Nephron (organoid): Measurements from ENCODE around the gene FCGR3B.
"Not testable (repeated sequence)": the region's sequence is repeated elsewhere in the genome, so short reads cannot be mapped to it uniquely, and the experiment has no call there.

Experiments
- H3K27ac Mint-ChIP-seq, 3 experiments: 2 replicates each; pipeline ENCODE4 v1.8.0; 2020; ENCODE audit warnings: mixed read lengths in 3 of 3, mild to moderate bottlenecking in 2 of 3, moderate library complexity in 1 of 3
- H3K27me3 Mint-ChIP-seq: 2 replicates; pipeline ENCODE4 v1.8.0; 2021; ENCODE audit warnings: low read depth, mild to moderate bottlenecking, moderate library complexity, mixed read lengths
- H3K36me3 Mint-ChIP-seq: 2 replicates; pipeline ENCODE4 v1.8.0; 2020; ENCODE audit warnings: low read depth, mixed read lengths
- H3K4me1 Mint-ChIP-seq: 2 replicates; pipeline ENCODE4 v1.8.0; 2020; ENCODE audit warnings: mixed read lengths
- H3K4me3 Mint-ChIP-seq, 3 experiments: 2 replicates each; pipeline ENCODE4 v1.8.0; 2020; ENCODE audit warnings: mild to moderate bottlenecking in 3 of 3, mixed read lengths in 3 of 3, moderate library complexity in 2 of 3
- H3K9me3 Mint-ChIP-seq: 2 replicates; pipeline ENCODE4 v1.8.0; 2020; ENCODE audit warnings: mixed read lengths
- CTCF ChIP-seq, 3 experiments: fragments of 200-600 bp; sonication (generic); IDR thresholded peaks; one replicate each; pipeline ENCODE4 v1.5.0; 2021; ENCODE audit warnings: antibody characterized with exemption in 3 of 3; ENCODE audit not compliant: unreplicated experiment in 3 of 3

Gene FCGR3B

GRCh38 chr1:161631076-161631475 is at the start of gene FCGR3B:
Gene FCGR3B (minus strand): TSS chr1:161631176. CDS start chr1:161631094, 82 bp downstream.
- no peaks in the 10 kb centered on the region for H3K9me3 Mint-ChIP-seq
- H3K27me3 Mint-ChIP-seq, result peaks cover 19% of the 10 kb centered on the region
- H3K36me3 Mint-ChIP-seq, result no peaks in the 10 kb centered on the region
- H3K4me3 Mint-ChIP-seq, result no peak within 1 kb of the TSS
- H3K27ac Mint-ChIP-seq, result no peak within 1 kb of the TSS
- no peaks in the 10 kb centered on the region for H3K4me1 Mint-ChIP-seq
- no peak for TF ChIP-seq CTCF (IDR thresholded peaks at IDR 0.05; ENCODE audit: unreplicated experiment in 3 of 3)

DNA sequence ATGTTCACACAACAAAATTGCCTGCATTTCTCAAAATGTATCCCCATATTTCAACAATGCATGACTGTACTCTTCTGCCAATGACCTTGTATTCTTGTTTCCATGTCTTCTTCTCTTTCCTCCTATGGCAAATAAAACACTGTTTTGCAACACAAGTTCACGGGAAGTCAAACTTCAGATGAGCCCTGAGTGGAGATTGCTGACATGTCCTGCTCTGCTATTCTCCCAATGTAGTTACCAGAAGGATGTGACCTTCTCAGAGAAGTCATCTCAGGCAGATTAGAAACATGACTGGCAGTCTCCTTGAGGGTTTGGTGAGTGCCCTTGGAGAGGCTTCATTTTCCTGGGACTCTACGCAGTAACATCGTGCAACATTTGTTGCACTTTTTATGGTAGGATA is 47.5 kb upstream of the FCGR3B start:
- H3K4me3 Mint-ChIP-seq, result no peak overlapping the region
- peaks cover 4% of the 10 kb centered on the region for H3K27me3 Mint-ChIP-seq
- no peak overlapping the region for H3K27ac Mint-ChIP-seq
- TF ChIP-seq CTCF (IDR thresholded peaks at IDR 0.05; ENCODE audit: unreplicated experiment in 3 of 3), result no peak
- no peaks in the 10 kb centered on the region for H3K4me1 Mint-ChIP-seq
- no peaks in the 10 kb centered on the region for H3K36me3 Mint-ChIP-seq
- no peaks in the 10 kb centered on the region for H3K9me3 Mint-ChIP-seq

DNA sequence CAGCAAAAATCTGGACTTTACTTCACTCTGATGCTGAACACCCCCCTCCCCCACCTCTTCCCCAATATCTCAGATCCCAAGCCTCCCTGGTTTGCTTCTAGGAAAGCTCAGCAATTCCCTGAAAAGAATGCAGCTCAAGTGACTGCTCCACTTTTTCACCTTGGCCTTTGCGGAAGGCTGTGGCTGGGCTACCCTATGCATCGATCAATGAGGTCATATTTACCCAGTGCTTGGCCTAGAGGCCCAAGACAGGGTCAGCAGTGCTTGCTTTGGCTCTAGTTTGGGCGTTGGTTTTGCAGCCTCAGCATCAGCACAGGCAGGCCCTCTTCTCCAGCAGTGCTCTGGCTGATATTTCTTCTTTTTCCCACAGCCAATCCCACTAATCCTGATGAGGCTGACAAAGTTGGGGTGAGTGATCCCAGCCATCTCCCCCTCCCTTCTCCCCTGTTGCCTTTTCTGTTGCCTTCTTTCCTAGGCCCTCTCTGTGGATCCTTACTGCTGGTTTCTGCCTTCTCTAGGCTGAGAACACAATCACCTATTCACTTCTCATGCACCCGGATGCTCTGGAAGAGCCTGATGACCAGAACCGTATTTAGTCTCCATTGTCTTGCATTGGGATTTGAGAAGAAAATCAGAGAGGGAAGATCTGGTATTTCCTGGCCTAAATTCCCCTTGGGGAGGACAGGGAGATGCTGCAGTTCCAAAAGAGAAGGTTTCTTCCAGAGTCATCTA is 46.1 kb upstream of the FCGR3B start:
- Mint-ChIP-seq H3K27me3 (peaks cover 4% of the 10 kb centered on the region), H3K4me3 (no peak overlapping the region), H3K4me1 (no peaks in the 10 kb centered on the region), H3K27ac (peak overlapping the region in 1 of 3 experiments; percentile 31), H3K9me3 (no peaks in the 10 kb centered on the region), H3K36me3 (no peaks in the 10 kb centered on the region)
- no peak for TF ChIP-seq CTCF (IDR thresholded peaks at IDR 0.05; ENCODE audit: unreplicated experiment in 3 of 3)

- Mint-ChIP-seq H3K4me1 (no peaks in the 10 kb centered on the region), H3K9me3 (no peaks in the 10 kb centered on the region)
These were observed 45.5 kb upstream of the FCGR3B start for GRCh38 chr1:161676441-161676840.

DNA sequence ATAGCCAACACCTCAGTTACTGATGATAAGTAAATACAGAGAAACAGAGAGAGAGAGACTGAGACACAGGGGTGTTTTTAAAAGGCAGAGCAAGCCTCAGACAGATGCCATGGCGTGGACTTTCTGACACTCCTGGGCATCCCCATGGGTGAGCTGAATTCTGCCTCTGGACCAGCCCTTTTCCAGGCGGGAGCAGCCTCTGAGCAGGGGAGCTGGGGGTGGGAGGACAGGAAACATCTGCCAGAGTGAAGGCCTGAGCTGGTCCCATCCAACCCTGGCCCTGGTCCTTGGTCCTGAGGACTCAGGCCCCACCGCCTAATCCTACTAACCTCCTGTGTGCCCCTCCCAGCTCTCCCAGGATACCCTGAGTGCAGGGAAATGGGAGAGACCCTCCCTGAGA is 43.9 kb upstream of the FCGR3B start:
- H3K36me3 Mint-ChIP-seq, H3K9me3 Mint-ChIP-seq, H3K27ac Mint-ChIP-seq, H3K27me3 Mint-ChIP-seq, H3K4me1 Mint-ChIP-seq, H3K4me3 Mint-ChIP-seq: not testable (repeated sequence)

More at GRCh38 chr1:161676441-161676840, 45.5 kb upstream of the FCGR3B start:
- no peak for TF ChIP-seq CTCF (IDR thresholded peaks at IDR 0.05; ENCODE audit: unreplicated experiment in 3 of 3)
- Mint-ChIP-seq H3K27ac (peak overlapping the region in 1 of 3 experiments; percentile 31), H3K36me3 (no peaks in the 10 kb centered on the region), H3K27me3 (no peaks in the 10 kb centered on the region), H3K4me3 (no peak overlapping the region)

DNA sequence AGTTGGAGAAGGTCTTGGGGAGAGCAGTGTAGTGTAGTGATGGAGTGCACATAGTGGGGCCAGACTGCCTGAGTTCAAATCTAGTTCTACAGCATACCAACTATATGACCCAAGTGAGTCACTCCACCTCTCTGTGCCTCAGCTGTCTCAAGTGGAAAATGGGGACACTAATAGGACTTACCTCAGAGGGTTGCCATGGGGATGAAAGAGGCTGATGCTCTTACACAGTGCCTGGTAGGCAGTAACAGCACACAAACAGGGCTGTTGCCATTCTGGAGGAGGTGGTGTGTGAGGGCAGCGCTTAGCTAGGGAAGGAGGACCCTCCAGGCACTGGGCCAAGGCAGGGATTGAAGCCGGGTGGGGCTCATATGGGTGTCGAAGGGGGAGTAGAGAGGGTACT is 43.5 kb upstream of the FCGR3B start:
- not testable (repeated sequence) for H3K27ac Mint-ChIP-seq, H3K4me3 Mint-ChIP-seq, H3K27me3 Mint-ChIP-seq, H3K36me3 Mint-ChIP-seq, H3K4me1 Mint-ChIP-seq, H3K9me3 Mint-ChIP-seq

- not testable (repeated sequence) for H3K27me3 Mint-ChIP-seq, H3K4me1 Mint-ChIP-seq, H3K4me3 Mint-ChIP-seq, H3K27ac Mint-ChIP-seq, H3K36me3 Mint-ChIP-seq, H3K9me3 Mint-ChIP-seq
These were observed 42.5 kb upstream of the FCGR3B start for GRCh38 chr1:161673437-161673836.

DNA sequence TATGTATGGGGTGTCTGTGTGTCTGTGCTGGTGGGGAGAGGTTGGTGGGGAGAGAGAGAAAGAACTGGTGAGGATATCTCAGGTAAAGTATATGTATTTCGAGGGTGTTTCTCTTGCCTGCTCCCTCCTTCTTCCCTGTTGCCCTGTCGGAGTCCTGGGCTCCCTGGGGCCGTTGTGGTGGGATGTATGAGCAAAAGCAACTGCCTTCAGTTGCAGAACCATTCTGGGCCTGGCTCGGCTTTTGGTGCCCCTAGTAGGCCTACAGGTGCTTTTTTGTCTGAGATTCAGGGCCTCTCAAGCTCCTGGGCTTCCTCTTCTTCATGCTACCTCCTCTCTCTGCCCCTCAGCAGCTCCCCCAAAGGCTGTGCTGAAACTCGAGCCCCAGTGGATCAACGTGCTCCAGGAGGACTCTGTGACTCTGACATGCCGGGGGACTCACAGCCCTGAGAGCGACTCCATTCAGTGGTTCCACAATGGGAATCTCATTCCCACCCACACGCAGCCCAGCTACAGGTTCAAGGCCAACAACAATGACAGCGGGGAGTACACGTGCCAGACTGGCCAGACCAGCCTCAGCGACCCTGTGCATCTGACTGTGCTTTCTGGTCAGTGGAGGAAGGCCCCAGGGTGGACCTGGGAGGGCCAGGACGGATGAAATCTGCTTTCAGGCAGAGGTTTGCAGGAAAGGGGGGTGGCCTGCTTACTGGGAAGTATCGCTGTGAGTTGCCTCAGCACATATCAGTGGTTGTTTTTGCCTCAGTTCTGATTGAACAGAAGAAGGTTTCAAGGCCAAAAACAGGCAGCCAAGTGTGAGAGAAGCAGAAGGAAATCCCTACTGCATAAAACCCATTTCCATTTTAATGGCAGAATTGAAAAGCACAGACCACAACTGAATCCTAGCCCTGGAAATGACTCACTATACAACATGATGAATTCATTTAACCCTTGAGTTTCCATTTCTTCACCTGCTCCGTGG is 40.4 kb upstream of the FCGR3B start:
- H3K4me1 Mint-ChIP-seq, H3K27me3 Mint-ChIP-seq, H3K4me3 Mint-ChIP-seq, H3K36me3 Mint-ChIP-seq, H3K9me3 Mint-ChIP-seq: not testable (repeated sequence)
- peak overlapping the region in 1 of 3 experiments; percentile 42 for H3K27ac Mint-ChIP-seq

- not testable (repeated sequence) for H3K27ac Mint-ChIP-seq, H3K4me3 Mint-ChIP-seq, H3K9me3 Mint-ChIP-seq, H3K27me3 Mint-ChIP-seq, H3K4me1 Mint-ChIP-seq, H3K36me3 Mint-ChIP-seq
These were observed 33.7 kb upstream of the FCGR3B start for GRCh38 chr1:161664689-161665088.

DNA sequence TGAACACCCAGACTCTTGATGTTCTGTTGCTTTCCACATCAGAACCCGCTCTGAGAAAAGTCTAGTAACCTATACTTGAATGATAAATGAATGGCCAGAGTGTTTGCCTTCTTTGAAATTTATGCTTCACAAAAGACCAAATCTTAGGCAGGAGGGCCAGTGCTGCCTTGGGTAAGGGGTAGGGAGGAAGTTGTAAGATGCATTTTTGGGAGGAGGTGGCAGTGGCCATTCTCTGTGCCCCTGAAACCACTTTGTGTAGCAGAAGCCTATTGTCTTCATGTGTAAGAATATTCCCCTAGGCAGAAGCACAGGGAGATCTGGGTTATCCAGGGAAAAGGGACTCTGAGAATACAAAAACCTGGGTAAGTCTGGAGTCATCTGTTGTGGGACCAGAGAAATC is 32.6 kb upstream of the FCGR3B start:
- not testable (repeated sequence) for H3K27ac Mint-ChIP-seq, H3K9me3 Mint-ChIP-seq, H3K4me3 Mint-ChIP-seq, H3K36me3 Mint-ChIP-seq, H3K4me1 Mint-ChIP-seq, H3K27me3 Mint-ChIP-seq
